Endothelial cell of umbilical vein (primary cell): ENCODE data around the gene HP.

ENCODE experiments used
- FOS ChIP-seq: IDR thresholded peaks from 2 replicates; pipeline ENCODE4 v1.6.1; 2011; ENCODE audit warnings: mild to moderate bottlenecking, low read length, moderate library complexity, borderline replicate concordance; ENCODE audit not compliant: insufficient read depth
- POLR2AphosphoS5 ChIP-seq: IDR thresholded peaks from 2 replicates; pipeline ENCODE4 v1.6.1; 2012; ENCODE audit warnings: low read depth, mild to moderate bottlenecking, control low read depth, low read length, moderate library complexity; ENCODE audit not compliant: insufficient read depth
- TF ChIP-seq, protein P1 (sequence below), 2 donors: IDR thresholded peaks; 1 replicate in 1 of 2; 2 replicates in 1 of 2; pipeline ENCODE4 v1.5.1; 2011; ENCODE audit warnings: low read length in 2 of 2, mild to moderate bottlenecking in 2 of 2, moderate library complexity in 2 of 2, control low read depth in 1 of 2, inconsistent platforms in 1 of 2, low read depth in 1 of 2; ENCODE audit not compliant: insufficient read depth in 1 of 2; ENCODE audit errors: extremely low read depth in 1 of 2

DNA sequence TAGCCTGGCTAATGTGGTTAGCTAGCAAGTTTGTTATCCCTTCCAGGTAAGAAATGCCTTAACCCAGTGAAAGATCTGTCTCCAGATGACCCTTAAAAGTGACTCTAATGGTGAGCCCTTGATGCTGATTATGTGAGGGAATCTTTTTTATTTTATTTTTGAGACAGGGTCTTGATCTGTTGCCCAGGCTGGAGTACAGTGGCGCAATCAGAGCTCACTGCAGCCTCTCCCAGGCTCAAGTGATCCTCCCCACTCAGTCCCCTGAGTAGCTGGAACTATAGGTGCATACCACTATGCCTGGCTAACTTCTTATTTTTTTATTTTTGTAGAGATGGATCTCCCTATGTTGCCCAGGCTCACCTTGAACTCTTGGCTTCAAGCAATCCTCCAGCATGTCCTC, 10.8 kb upstream of the HP start:
- TF ChIP-seq FOS, result no peak
- TF ChIP-seq POLR2AphosphoS5, result no peak
- TF ChIP-seq, protein P1, sequence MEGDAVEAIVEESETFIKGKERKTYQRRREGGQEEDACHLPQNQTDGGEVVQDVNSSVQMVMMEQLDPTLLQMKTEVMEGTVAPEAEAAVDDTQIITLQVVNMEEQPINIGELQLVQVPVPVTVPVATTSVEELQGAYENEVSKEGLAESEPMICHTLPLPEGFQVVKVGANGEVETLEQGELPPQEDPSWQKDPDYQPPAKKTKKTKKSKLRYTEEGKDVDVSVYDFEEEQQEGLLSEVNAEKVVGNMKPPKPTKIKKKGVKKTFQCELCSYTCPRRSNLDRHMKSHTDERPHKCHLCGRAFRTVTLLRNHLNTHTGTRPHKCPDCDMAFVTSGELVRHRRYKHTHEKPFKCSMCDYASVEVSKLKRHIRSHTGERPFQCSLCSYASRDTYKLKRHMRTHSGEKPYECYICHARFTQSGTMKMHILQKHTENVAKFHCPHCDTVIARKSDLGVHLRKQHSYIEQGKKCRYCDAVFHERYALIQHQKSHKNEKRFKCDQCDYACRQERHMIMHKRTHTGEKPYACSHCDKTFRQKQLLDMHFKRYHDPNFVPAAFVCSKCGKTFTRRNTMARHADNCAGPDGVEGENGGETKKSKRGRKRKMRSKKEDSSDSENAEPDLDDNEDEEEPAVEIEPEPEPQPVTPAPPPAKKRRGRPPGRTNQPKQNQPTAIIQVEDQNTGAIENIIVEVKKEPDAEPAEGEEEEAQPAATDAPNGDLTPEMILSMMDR (IDR thresholded peaks at IDR 0.05; ENCODE audit: extremely low read depth in 1 of 2, insufficient read depth in 1 of 2, low read depth in 1 of 2, low read length in 2 of 2), result no peak
